Measurements from ENCODE around the gene TBX2.
"Not testable (repeated sequence)": the region's sequence is repeated elsewhere in the genome, so short reads cannot be mapped to it uniquely, and the experiment has no call there.

TBX2 gene

DNA sequence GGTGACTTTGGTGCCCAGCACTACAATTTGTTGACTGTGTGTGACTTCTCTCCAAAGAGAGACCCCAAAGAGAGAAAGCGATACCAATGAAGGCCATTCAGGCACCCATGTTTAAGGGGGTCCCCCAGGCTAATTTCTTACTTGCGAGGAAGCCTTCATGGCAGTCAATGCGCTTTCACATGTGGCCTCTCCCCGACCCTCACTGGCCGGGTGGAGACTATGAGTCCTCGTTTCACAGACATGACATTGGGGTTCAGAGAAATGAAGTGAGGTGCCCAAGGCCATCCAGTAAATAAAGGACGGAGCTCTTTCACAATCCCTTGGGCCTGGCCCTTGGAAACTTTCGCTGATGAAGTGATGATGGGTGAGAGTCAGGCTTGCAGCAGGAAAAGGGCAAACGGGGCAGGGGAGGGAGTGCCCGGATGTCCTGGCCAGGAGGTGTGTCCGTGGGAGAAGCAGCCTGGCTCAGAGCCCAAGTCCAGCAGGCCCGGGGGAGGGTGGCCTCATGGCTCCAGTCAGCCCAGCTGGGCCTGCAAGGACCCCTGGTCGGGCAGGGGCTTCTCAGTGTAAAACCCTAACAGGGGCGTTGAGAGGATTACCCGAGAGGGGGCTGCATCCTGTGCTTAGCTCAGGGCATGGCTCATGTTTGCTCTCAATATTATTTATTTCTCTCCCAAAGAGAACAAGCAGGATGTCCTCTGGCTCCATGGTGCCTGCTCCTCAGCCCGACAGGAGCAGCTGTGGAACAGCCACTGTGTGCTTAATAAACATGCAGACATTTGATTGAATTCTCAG is 14.7 kb downstream of the TBX2 start:
- no peak for DNase-seq

DNA sequence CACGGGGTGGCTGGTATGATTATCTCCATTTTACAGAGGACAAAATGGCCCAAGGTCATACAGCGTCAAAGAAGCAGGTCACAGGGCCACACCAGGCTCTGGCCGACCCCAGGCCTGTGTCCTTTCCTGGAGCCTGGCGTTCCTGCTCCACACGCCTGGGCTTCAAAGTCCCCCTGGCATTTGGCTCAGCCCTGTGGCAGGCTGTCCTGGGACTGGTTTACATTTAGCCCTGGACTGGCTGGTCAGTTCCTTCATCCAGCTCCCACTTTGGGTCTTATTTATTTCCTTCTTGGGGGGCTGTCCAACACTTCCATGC is 15.3 kb downstream of the TBX2 start:
- no peak for DNase-seq

DNA sequence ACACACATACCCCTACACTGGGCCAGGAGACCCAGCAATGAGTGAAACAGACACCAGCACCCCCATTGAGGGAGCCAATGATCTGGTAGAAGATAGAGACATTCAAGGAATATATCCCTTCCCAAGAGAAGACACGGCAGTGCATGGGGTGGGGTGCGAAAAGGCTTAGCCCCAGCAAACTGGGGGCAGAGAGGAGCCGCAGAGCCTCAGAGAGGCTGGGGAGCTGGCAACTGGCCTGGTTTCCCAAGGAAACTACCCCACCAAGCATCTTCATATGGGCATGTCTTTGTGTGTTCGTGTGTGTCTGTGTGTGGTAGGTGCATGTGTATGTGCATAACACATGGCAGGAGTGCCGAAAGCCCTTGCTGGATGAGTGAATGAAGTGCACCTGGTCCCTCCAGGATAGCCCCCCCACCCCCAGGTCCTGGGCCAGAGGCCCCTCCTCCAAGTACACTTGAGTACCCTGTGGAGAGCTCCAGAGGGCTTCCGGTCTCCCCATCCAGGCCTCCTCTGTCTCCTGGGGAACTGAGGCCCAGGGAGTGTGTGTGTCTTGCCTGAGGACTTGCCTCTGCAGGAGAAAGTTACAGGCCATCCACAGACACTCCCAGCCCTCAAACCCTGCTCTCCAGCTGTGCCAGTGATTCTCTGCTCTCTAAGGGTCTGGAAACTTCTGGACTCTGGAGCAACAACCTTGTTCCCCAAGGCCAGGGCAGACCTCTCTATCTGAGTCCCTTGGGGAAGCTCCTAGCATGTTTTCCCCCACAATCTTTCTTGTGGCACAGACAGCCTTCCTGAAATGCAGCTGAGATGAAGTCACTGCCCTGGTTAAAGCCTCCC is 15.9 kb downstream of the TBX2 start:
- DNase-seq: no peak

DNA sequence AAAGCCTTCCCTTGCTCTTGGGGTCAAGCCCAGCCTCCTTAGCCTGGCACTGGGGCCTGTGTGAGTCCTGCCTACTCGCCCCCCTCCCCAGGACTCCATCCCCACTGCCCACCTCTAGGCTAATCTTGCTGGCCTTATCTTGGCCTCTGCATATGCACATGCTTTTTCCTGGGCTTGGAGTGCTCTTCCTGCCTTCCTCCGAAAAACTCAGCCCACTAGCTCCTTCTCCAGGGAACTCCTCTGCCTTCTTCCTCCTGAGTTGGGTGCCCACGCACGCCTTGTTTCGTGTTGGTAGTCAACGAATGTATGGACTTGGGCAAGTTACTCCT is 16.5 kb downstream of the TBX2 start:
- no peak for DNase-seq

DNA sequence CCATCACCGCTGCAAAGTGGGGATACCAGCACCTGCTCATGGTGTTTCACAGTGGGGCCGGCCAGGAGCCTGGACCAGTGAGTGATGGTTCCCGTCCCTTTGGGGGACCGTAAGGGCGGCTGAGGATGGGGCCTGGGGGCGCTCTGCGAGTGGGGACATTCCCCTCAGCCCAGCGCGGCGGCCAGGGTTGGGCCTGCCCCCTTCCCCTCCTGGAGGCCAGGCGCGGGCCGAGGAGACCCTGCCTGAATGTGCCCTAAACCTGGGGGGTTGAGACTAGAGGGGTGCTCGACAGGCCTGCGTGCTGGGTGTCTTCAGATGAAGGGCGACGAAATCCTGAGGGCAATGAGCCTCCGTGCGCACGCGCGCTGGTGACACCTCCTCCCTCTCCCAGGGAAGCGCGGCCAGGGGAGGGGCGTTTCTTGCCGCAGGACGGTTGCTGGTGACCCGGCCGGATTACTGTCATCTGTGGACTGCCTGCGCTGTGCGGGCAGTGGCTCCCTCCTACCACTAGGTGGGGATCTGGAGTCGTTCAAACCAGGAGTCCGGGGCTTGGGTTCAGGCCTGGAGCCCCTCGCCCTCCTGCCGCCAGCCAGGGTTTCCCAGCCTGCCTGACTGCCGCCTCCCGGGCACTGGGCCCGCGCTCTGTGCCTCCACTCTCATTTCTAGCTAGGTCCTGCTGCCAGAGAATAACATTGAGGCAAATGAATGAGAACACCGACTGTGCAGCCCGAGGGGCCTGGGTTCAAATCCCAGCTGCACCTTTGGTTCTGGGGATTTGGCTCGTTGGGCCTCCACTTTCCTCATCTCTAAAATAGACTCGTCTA is 17.1 kb downstream of the TBX2 start:
- peak; percentile 83 to 84 for DNase-seq

DNA sequence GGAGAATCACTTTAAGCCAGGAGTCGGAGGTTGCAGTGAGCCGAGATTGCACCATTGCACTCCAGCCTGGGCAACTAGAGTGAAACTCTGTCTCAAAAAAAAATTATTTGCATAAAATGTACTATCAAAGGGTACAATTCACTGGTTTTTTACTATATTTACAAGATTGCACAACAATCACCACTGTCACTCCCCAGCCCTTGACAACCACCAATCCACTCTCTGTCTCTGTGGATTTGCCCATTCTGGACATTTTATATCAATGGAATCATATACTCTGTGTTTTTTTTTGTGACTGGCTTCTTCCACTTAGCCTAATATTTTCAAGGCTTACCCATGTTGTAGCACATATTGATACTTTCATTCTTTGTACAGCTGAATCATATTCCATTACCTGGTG is 18.8 kb downstream of the TBX2 start:
- DNase-seq: no peak

DNA sequence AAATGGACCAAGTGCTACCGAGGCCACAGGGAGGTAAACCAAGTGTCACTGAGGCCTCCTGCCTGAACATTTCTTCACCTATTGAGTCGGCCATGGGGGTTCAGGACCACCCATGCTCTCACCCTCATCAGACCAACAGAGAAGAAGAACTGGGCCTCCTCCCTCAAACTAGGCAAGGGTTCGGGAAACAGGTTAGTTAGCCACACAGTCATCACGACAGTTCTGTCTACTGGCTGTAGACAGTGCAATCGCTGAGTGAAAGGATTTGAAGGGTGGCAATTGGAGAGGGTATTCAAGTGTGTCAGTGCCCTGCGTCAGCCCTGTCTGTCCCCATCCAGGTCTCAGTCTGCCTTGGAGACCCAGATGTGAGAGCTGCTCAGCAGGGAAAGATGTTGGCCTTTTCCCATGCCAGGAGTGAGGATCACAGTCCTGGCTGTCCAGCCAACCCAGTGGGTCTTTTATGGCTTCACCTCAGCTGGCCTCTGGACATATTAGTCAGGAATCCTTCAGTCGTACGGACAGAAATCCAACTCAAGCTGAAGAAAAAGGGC is 19.9 kb downstream of the TBX2 start:
- DNase-seq: no peak

DNA sequence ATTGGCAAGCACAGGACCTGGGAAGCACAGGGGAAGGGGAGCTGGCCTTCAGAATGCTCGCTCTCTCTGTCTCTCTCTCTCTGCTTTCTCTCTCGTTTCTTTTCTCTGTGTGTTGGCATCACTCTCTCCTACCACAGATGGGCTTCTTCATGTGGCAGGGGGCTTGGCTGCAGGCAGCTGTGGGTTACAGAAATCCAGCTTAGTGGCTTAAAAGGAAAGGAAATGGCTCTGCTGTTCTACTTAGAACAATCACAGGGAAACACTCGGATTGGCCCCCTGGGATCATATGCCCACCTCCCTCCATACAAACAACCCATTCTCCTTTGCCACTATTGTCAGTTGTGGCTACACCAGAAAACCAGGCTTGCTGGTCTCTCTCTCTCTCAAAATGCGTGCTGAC is 20.4 kb downstream of the TBX2 start:
- DNase-seq: no peak

DNA sequence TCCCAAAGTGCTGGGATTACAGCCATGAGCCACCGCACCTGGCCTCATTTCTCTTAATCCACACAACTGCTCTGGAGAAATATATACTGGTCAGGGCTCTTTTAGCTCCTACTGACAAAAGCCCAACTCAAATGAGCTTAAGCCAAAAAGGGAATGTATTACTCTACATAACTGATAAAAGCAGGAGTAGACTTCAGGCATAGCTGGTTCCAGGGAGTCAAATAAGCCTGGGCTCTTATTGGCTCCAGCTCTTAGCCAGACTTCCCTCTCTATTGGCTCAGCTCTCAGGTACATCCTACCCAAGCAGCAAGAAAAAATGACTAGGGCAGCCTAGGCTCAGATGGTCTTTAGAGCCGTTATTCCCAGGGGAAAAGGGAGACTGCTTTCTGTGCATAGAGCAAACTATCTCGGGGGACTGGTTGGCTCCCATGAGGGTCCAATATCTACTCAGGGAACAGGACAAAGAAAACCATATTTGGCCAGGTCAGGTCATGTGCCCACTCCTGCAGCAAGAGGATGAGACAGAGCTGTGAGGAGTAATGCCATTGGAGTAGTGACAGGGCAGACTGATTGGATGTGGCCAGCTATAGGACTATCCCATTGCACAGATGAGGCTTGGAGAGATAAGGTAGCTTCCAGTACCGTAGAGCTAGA is 21.2 kb downstream of the TBX2 start:
- no peak for DNase-seq

DNA sequence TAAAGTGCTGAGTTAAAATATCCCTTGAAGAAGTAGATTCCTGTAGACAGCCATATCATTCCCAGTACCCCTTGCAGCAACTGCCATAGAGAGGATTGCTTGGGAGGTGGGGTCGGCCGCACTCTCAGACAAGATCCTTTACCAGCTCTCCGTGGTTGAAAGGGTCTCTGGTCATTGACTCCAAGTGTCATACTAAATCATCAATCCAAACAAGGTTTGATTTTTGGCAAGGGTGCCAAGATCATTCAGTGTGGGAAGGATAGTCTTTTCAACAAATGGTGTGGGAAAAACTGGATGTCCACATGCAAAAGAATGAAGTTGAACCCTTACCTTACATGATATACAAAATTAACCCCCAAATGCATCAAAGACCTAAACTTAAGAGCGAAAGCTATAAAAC is 21.8 kb downstream of the TBX2 start:
- no peak for DNase-seq

DNA sequence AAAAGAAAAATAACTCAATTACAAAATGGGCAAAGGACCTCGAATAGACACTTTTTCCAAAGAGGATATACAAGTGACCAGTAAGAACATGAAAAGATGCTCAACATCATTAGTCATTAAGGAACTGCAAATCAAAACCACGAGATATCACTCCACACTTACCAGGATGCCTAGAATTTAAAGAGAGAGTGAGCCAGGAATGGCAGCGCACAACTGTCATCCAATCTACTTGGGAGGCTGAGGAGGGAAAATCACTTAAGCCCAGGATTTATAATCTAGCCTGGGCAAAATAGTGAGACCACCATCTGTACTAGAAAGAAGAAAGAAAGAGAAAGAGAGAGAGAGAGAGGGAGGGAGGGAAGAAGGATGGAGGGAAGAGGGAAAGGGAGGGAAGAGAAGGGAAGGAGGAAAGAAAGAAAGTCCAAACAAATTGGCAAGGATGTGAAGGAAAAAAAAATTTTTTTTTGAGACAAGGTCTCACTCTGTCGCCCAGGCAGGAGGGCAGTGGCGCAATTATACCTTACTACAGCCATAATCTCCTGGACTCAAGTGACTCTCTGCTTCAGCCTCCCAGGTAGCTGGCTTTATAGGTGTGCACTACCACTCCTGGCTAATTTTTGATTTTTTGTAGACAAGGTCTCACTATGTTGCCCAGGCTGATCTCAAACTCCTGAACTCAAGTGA is 22.6 kb downstream of the TBX2 start:
- no peak for DNase-seq

DNA sequence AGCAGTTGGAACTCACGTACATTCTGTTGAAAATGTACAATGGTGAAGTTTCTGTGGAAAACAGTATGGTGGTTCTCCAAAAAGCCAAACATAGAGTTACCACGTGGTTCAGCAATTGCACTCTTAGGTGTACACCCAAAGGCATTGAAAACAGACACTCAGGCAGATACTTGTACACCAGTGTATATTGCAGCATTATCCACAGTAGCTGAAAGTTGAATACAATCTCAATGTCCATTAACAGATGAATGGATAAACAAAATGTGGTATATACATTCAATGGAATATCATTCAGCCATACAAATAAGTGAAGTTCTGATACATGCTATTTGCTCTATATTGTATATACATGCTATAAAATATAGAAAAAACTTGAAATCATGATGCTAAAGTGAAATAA is 23.2 kb downstream of the TBX2 start:
- DNase-seq: no peak

DNA sequence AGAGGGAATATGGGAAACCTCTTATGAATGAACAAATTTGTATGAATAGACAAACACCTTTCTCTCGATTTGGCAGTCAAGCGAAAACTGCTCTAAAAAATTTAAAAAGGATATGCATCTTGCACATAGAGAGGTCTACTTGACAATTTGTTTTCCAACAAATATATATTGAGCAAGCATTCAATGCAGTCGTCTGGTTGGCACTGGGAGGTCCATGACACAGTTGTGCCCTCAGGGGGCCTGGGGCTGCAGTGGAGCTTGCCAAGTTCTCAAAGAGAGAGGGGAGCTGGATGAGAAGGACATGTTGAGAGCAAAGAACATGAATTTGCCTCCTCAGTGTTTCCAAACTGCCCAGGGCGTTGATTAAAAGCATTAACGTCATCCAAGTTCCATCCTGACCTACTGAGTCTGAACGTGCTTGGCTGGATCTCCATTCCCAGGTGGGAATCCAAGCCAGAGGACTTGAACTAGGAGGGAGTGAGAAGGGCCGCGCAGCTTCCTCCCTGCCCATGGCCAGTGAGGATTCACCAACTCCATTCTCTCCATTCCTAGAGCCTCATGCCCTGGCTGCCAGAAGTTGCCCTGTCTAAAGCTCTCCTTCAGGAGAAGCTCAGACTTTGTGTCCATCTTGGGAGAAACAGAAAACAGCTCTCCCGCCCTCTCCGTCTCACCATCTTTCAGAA is 24.5 kb downstream of the TBX2 start:
- DNase-seq: no peak

DNA sequence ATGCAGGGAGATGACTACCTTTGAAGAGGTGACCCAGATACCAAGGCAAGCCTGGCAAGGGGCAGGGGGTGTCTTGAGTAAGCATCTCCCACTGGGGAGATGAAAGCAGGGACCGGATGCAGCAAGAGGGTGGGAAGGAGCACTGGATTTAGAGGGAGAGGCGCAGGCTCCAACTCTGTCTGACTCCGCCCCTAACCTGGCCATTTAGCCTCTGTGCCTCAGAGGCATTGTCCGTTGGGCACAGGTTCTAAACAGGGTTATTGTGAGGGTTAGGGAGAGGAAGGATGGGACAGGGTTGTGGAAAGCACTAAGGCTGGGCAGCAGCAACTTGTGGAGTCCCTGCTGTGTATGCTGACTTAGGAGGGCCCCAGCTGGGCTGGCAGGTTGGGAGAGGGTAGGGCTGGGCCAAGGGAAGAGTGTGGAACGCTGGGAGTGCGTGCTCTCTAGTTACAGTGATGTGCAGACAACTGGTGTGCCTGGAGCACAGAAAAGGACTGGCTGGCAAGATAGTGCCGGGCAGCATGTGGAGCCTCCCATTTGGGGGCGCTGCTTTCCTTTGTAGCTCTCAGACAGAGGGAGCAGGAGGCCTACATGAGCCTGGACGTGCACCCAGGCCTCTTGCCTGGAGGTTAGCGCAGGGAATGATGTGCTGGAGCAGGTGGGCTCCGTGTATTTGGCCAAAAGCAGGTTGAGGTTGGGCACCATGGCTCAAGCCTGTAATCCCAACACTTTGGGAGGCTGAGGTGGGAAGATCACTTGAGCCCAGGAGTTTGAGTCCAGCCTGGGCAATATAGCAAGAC is 26.2 kb downstream of the TBX2 start:
- DNase-seq: no peak

DNA sequence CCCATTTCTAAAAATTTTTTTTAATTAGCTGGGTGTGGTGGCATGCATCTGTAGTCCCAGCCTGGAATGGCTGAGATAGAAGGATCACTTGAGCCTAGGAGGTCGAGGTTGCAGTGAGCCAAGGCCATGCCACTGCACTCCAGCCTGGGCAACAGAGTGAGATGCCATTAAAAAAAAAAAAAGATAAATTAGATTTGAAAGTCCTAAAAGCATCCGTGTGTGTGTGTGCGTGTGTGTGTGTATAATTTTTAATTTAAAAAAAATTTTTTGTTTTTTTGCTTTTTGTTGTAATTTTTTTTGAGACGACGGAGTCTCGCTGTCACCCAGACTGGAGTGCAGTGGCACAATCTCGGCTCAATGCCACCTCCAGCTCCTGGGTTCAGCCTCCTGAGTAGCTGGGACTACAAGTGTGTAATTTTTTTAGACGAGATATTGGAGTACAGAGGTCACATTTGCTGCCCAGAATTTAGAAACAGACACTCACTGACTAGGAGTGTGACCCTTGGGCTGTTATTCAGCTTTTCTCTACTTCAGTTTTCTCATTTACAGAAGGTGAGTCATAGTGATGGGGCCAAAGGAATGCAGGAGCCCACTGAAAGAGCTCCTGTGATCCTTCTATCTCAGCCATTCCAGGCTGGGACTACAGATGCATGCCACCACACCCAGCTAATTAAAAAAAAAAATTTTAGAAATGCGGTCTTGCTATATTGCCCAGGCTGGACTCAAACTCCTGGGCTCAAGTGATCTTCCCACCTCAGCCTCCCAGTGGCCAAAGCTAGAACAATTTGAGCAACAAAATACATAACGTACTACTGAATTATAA is 27.1 kb downstream of the TBX2 start:
- DNase-seq: no peak

DNA sequence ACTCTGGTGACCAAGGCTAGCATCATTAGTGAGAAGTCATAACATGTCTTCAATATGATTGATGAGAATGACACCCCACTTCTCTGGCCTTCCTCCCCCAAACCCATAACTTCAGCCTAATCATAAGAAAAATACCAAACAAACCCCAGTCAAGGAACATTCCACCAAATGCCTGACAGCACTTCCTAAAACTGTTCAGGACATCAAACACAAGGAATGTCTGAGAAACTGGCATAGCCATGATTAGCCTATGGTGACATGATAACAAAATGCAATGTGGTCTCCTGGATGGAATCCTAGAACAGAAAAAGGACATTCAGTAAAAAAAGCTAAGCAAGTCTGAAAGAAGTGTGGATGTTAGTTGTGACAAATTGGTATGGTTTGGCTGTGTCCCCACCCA is 27.9 kb downstream of the TBX2 start:
- DNase-seq: no peak

DNA sequence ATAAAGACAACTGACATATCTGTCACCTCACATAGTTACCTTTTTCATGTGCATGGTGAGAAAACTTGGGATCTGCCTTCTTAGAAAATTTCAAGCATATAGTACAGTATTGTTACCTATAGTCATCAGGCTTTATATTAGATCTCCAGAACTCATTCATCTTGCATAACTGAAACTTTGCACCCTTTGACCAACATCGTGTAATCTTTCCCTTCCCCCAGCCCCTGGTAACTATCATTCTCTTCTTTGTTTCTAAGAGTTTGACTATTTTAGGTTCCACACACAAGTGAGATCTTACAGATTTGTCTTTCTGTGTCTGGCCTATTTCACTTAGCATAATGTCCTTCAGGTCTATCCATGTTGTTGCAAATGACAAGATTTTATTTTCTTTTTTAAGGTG is 29.6 kb downstream of the TBX2 start:
- DNase-seq: no peak

DNA sequence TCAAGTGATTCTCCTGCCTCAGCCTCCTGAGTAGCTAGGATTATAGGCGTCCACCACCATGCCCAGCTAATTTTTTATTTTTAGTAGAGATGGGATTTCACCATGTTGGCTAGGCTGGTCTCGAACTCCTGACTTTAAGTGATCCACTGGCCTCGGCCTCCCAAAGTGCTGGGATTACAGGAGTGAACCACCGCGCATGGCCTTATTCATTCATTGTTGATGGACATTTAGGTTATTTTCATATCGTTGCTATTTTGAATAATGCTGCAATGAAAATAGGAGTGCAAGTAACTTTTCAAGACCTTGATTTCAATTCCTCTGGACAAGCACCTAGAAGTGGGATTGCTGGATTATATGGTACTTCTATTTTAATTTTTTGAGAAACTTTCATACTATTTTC is 30.2 kb downstream of the TBX2 start:
- not testable (repeated sequence) for DNase-seq

DNA sequence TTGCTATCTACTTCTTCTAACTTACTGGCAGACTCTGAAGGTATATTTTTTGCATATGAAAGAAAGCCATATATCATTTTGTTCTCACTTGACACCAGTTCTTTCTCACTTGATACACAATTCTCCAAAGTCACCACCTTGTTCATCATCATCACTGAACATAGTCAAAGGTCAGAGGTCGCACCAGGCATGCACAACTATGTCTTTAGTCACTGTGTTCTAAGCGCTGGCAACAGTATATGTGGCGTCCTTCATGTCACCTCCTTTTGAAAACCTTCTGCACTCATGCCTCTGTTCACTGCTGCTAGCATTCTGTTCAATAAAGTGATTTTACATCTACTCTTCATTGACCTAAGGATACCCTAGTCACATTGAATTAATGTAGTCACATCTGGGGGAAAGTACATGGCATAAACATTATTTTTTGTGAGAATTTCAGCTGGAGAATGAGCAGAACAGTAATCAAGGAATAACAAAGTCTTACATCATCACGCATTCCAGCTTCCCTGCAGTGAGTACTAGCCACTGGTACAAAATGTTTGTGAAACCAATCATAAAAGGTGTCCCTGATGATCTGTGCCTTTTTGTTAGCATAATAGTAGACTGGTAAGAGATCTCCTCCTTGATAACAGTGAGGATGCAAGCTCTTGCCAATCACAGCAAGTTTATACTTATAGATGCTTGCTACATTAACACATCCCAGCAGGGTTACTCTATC is 32.1 kb downstream of the TBX2 start:
- no peak for DNase-seq

All from activated T-cell treated with anti-CD3 and anti-CD28 coated beads, Interleukin-2, amount 50 U/mL, for 48 hours (primary cell).